Measurements from ENCODE around the gene GDF15. TPM values are rescaled to one million over a fixed set of nuclear protein-coding genes. Genes with fewer than 3 reads are reported as not detected.
"Not testable (repeated sequence)": the region's sequence is repeated elsewhere in the genome, so short reads cannot be mapped to it uniquely, and the experiment has no call there.

The GDF15 gene
- total RNA-seq, 2 experiments from 2014 or later = 0.34 to 0.75 TPM

DNA sequence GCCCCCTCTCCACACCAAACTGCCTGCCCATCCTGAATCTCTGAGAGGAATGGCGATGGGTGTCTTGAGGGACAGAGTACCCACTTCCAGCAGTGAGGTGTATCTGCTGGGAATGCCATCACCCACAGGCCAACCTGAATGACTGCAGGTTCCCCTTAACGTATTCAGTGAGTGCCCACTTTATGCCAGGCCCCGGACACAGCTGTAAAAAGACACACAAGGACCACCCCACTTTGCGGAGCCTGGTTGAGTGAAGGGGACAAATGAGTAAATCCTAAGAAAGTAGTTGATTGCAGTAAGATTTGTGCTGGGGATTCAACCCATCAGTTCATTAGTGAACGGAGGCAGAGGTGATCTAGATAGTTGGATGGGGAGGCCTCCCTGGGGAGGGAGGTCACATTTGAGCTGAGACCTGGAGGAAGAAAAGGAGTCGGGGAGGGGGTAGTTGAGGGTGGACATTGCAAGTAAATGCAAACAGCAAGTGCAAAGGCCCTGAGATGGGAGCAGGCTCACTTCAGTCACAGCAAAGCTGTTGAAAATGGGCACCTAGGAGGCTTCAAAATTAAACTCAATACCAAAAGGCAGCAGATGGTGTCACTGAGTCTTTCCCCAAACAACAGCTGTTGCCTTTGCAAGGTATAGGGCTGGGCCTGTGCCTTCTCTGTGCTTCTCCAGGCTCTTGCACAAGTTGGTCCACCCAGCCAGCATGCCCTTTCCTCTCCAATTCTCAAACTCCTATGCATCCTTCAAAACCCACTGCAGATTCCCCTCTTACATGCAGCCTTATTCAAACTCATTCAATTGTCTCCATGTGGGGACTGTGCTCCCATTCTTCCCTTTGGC lies 4.3 kb downstream of the GDF15 start:
- Mint-ChIP-seq H3K36me3 (no peaks in the 10 kb centered on the region), H3K27me3 (peaks cover 67% of the 10 kb centered on the region), H3K27ac (no peak overlapping the region), H3K4me3 (no peak overlapping the region), H3K9me3 (no peaks in the 10 kb centered on the region), H3K4me1 (peaks cover 12% of the 10 kb centered on the region)
- DNase-seq = no peak
- POLR2A ChIA-PET = interaction anchor here (0.8 to 3.2 kb wide), 3 partner anchors 11 to 110 kb away, joined by 3 to 14 read pairs (median 6); no protein-coding TSS in a partner anchor
- ATAC-seq (ENCODE audit: low read depth) = no peak

DNA sequence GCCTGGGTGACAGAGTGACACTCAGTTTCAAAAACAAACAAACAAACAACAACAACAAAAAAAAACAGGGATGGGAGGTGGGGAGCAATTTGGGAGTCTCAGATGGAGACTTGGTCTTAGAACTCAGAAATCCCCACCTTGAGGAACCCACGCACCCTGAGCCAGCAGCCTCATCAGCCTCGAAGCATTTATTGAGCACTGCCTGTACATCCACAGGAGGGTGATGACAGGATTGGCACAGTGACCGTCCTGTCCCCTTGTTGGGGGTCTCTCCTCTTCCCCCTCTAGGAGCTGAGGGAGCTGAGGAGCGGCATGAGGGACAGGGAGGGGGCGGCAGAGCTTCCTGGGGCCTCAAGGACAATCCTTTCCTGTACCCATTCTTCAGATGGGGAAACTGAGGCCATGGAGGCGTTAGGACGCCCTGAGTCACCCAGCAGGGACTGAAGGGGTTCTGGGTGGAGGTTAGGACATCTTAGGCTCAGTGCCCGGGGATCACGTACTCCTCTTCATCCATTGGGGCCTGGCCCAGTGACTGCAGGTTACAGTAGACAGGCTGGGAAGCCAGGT lies 5.6 kb downstream of the GDF15 start:
- no peak overlapping the region for H3K27ac Mint-ChIP-seq
- ATAC-seq (ENCODE audit: low read depth) (no peak), DNase-seq (no peak)
- peaks cover 57% of the 10 kb centered on the region for H3K27me3 Mint-ChIP-seq
- peaks cover 12% of the 10 kb centered on the region for H3K4me1 Mint-ChIP-seq
- H3K4me3 Mint-ChIP-seq = no peak overlapping the region
- H3K36me3 Mint-ChIP-seq = no peaks in the 10 kb centered on the region
- POLR2A ChIA-PET = interaction anchor here (1.8 kb wide), 1 partner anchor 10 kb away, joined by 6 read pairs; no protein-coding TSS in a partner anchor
- H3K9me3 Mint-ChIP-seq = no peaks in the 10 kb centered on the region

DNA sequence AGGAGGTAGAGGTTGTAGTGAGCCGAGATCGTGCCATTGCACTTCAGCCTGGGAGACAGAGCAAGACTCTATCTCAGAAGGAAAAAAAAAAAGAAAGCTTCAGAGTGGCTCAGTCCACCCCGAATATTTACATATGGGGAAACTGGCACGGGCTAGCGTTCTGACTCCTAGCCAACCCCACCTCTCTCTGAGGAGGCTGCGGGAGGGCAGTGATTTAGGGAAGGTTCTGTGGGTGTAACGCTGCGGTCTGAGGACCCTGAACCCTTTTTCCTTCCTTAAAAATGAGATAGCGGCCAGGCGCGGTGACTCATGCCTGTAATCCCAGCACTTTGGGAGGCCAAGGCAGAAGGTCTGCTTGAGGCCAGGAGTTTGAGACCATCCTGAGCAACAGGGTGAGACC lies 6.5 kb downstream of the GDF15 start:
- DNase-seq (no peak), ATAC-seq (ENCODE audit: low read depth) (no peak)
- no peaks in the 10 kb centered on the region for H3K9me3 Mint-ChIP-seq
- H3K27me3 Mint-ChIP-seq = peaks cover 51% of the 10 kb centered on the region
- peaks cover 12% of the 10 kb centered on the region for H3K4me1 Mint-ChIP-seq
- no peak overlapping the region for H3K4me3 Mint-ChIP-seq
- POLR2A ChIA-PET = interaction anchor here (0.6 to 1.8 kb wide), 3 partner anchors 9 to 22 kb away, joined by 3 to 6 read pairs (median 5); no protein-coding TSS in a partner anchor
- H3K27ac Mint-ChIP-seq = no peak overlapping the region
- H3K36me3 Mint-ChIP-seq = no peaks in the 10 kb centered on the region

DNA sequence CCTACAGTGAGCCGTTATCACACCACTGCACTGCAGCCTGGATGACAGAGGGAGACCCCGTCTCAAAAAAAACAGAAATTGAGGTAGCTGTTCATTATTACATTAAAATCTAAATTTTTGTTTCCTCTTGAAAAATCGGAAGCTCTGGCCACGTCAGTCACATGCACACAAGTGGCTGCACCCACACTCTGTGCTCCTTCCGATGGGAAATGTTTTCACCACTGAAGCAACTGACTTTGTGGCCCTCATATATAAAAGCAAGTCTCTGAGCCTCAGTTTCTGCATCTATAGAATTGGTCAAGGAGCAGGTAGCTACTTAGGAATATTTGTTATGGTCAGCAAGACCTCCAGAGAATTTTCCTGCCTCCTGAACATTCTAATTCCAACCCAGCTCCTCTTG lies 7.0 kb downstream of the GDF15 start:
- Mint-ChIP-seq H3K36me3 (no peaks in the 10 kb centered on the region), H3K9me3 (no peaks in the 10 kb centered on the region), H3K27ac (no peak overlapping the region), H3K27me3 (peaks cover 50% of the 10 kb centered on the region), H3K4me3 (no peak overlapping the region), H3K4me1 (peaks cover 13% of the 10 kb centered on the region)
- POLR2A ChIA-PET = interaction anchor here (0.6 to 0.9 kb wide), 2 partner anchors 12 to 21 kb away, joined by 3 to 5 read pairs; no protein-coding TSS in a partner anchor
- ATAC-seq (ENCODE audit: low read depth) = no peak
- no peak for DNase-seq

DNA sequence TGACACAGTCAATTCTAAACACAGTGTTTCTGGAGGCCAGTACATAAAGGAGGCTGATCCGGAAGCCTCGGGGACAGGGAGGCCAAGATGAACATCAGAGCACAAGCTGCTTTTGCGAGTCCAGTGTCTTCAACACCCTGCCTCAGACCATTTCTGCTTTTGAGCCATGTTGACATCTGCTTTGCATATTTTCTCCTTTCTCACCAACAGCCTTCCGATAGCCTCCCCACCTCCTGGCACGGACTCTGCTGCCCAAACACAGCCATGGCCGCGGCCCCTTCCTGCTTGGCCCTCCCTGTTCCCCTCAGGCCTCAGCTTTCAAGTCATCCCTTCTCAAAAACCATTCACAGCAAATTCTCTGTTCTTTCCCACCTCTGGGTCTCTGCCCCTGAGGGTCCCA lies 7.9 kb downstream of the GDF15 start:
- H3K4me1 Mint-ChIP-seq = peaks cover 12% of the 10 kb centered on the region
- no peak overlapping the region for H3K27ac Mint-ChIP-seq
- peaks cover 53% of the 10 kb centered on the region for H3K27me3 Mint-ChIP-seq
- H3K4me3 Mint-ChIP-seq = no peak overlapping the region
- POLR2A ChIA-PET = no interaction called here
- H3K9me3 Mint-ChIP-seq = no peaks in the 10 kb centered on the region
- ATAC-seq (ENCODE audit: low read depth) = no peak
- no peaks in the 10 kb centered on the region for H3K36me3 Mint-ChIP-seq
- no peak for DNase-seq

DNA sequence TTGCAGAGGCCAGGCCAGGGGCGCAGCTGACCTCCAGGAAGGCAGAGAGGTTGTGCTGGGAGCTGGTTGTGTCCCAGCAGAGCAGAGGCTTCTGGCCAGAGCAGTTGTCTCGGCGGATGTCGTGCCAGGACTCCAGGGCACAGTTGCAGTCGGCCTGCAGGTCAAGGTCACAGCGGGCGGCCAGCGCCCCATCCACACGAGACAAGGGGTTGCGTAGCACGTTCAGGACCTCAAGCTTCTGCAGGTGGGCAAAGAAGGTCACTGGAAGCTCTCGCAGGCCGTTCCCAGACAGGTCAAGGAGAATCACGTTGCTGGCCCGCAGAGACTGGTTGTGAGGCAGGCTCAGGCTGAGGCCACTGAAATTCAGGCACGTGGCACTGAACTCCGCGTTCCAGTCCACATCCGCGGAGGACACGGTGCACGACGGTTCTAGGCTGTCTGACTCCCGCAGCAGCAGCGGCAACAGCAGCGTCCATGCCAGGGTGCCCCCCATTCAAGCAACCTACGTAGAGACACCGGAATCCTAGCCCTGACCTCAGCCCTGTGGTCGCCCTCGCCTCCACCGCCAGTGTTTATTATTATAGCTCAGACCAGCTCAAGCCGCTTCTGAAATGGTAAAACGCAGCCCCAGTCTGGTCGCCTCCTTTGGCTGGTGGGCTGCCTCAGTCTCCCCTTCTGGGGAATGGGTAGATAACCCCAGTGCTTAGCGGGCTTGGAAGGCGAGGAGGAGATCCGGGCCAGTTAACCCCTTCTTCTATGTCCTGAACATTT lies 10.7 kb downstream of the GDF15 start:
- Mint-ChIP-seq H3K36me3 (no peaks in the 10 kb centered on the region), H3K9me3 (no peaks in the 10 kb centered on the region), H3K27me3 (peaks cover 33% of the 10 kb centered on the region), H3K4me3 (peak overlapping the region; percentile 44), H3K27ac (no peak overlapping the region), H3K4me1 (peaks cover 21% of the 10 kb centered on the region)
- no peak for ATAC-seq (ENCODE audit: low read depth)
- POLR2A ChIA-PET = no interaction called here
- DNase-seq = no peak

DNA sequence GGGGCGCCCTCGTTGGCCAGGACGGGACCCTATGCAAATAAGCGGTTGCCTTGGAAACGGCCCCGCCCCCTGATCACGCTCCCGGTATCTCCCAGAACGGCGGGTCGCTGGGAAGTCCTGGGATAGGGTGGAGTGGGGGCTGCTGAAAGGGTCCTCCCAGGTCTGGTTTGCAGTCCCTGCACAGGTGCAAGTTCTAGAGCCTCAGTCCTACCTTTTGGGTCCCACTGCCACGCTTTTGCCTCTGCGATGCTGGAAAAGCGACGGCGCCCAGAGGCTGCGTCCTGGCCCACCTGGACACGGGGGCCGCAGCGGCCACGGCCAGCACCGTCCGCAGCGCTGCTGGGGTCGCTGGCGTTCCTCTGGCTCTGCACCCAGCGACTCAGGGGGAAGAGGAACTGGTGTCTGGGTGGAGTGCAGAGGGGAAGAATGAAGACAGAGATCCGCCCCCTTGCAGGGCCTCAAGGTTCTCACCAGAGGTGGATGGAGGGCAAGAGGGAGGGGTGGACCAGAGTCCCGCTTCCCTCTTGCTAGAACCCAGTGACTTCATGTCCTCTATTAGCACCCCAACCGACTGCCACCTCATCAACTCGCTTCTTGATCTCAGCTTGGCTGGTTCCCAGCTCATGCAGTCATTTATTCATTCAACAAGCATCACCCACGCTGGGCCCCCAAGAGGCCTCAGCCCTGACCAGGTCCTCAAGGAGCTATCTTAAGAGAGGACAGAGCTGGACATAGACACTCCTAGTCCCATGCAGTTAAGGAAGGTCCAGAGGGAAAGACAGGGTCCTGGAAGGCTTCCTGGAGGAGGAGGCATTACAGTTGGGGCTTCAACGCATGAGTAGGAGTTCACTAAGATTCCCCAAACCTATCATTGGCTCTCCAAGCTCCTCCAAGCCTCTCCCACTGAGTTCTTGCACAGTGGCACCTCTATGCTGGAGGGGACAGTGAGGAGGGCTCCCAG lies 11.6 kb downstream of the GDF15 start, which contains the start of gene LRRC25:
TSS of gene LRRC25 (minus strand) at position 381 of the 961 bp plus-strand sequence. CDS start 659 bp downstream, outside the sequence.
- Mint-ChIP-seq H3K4me1 (peaks cover 21% of the 10 kb centered on the region), H3K27me3 (peaks cover 28% of the 10 kb centered on the region), H3K36me3 (no peaks in the 10 kb centered on the region), H3K27ac (no peak within 1 kb of the TSS), H3K4me3 (peak within 1 kb of the TSS; percentile 44), H3K9me3 (no peaks in the 10 kb centered on the region)
- DNase-seq (no peak), ATAC-seq (ENCODE audit: low read depth) (peak; percentile 72)
- POLR2A ChIA-PET = interaction anchor here (1.0 to 1.4 kb wide), 2 partner anchors 22 to 118 kb away, joined by 3 read pairs; partner anchors contain the start of gene SSBP4

DNA sequence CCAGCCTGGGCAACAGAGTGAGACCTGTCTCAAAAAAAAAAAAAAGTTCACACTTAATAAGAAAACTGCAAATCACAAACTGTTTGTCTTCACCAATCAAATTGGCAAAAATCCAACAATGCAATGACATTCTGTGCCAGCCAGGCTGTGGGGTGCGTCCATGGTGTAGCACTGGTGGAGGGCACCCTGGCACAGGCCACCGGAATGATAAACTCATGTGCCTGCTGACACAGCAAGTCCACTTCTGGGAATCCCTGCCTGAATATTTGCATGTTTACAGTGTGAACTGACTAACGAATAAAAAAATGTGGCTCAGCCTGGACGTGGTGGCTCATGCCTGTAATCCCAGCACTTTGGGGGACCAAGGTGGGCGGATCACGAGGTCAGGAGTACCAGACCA lies 13.1 kb downstream of the GDF15 start:
- DNase-seq (no peak), ATAC-seq (ENCODE audit: low read depth) (no peak)
- POLR2A ChIA-PET = no interaction called here
- Mint-ChIP-seq H3K27me3 (peaks cover 19% of the 10 kb centered on the region), H3K4me3 (no peak overlapping the region), H3K9me3 (no peaks in the 10 kb centered on the region), H3K27ac (no peak overlapping the region), H3K36me3 (no peaks in the 10 kb centered on the region), H3K4me1 (peaks cover 18% of the 10 kb centered on the region)

DNA sequence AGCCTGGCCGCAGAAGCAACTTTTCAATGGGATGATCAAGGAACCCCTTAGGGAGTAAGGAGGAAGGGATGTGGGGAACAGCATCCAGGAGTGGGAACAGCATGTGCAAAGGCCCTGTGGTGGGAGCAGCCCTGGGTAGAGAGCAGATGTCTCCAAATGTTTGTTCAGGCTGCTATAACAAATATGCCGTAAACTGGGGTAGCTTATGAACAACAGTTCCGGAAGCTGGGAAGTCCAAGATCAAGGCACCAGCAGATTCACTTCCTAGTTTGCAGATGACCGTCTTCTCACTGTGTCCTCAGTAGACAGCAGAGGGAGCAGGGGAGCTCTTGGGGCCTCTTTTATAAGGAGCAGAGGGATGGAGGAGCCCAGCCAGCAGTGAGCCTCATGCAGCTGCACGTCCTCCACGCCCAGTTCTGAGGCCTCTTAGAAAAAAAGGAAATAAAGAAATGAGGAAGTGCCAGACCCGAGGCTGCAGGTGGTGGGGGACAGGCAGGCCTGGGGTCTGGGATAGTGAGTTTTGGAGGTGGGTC lies 15.7 kb downstream of the GDF15 start:
- DNase-seq (no peak), ATAC-seq (ENCODE audit: low read depth) (peak; percentile 48)
- Mint-ChIP-seq H3K4me3 (peak overlapping the region; percentile 48), H3K36me3 (no peaks in the 10 kb centered on the region), H3K27me3 (peaks cover 13% of the 10 kb centered on the region), H3K9me3 (no peaks in the 10 kb centered on the region), H3K27ac (peak overlapping the region; percentile 69), H3K4me1 (peaks cover 18% of the 10 kb centered on the region)
- POLR2A ChIA-PET = interaction anchor here (2.1 to 2.5 kb wide), 3 partner anchors 10 to 17 kb away, joined by 6 to 12 read pairs (median 9); partner anchors contain the start of gene SSBP4

DNA sequence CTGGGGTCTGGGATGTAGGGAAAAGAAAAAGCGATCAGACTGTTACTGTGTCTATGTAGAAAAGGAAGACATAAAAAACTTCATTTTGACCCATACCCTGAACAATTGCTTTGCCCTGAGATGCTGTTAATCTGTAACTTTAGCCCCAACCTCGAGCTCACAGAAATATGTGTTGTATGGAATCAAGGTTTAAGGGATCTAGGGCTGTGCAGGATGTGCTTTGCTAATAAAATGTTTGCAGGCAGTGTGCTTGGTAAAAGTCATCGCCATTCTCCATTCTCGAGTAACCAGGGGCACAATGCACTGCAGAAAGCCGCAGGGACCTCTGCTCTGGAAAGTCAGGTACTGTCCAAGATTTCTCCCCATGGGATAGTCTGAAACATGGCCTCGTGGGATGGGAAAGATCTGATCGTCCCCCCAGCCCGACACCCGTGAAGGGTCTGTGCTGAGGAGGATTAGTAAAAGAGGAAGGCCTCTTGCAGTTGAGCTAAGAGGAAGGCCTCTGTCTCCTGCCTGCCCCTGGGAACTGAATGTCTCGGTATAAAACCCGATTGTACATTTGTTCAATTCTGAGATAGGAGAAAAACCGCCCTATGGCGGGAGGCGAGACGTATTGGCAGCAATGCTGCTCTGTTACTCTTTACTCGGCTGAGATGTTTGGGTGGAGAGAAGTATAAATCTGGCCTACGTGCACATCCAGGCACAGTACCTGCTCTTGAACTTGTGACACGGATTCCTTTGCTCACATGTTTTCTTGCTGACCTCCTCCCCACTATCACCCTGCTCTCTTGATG lies 16.7 kb downstream of the GDF15 start:
- not testable (repeated sequence) for DNase-seq; H3K27ac Mint-ChIP-seq; H3K27me3 Mint-ChIP-seq; ATAC-seq (ENCODE audit: low read depth); H3K36me3 Mint-ChIP-seq; H3K9me3 Mint-ChIP-seq; H3K4me3 Mint-ChIP-seq
- POLR2A ChIA-PET = interaction anchor here (2.3 kb wide), 1 partner anchor 16 kb away, joined by 12 read pairs; the partner anchor contains the start of gene SSBP4
- H3K4me1 Mint-ChIP-seq = peaks cover 17% of the 10 kb centered on the region

DNA sequence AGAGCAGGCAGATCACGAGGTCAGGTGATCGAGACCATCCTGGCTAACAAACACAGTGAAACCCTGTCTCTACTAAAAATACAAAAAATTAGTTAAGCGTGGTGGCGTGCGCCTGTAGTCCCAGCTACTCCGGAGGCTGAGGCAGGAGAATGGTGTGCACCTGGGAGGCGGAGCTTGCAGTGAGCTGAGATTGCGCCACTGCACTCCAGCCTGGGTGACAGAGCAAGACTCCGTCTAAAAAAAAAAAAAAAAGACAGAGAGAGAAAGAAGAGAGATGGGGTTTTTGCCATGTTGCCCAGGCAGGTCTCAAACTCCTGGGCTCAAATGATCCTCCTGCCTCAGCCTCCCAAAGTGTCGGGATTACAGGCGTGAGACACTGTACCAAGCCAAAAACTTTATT lies 19.8 kb downstream of the GDF15 start:
- peaks cover 14% of the 10 kb centered on the region for H3K4me1 Mint-ChIP-seq
- H3K27ac Mint-ChIP-seq; POLR2A ChIA-PET; ATAC-seq (ENCODE audit: low read depth); DNase-seq; H3K4me3 Mint-ChIP-seq; H3K9me3 Mint-ChIP-seq; H3K27me3 Mint-ChIP-seq; H3K36me3 Mint-ChIP-seq: not testable (repeated sequence)

Measured in activated naive CD8-positive, alpha-beta T cell treated with anti-CD3 and anti-CD28 coated beads, Interleukin-2, amount 10 ng/mL, durations not matched to agents 7 days and 5 days (primary cell).